ACHN (cell line): ENCODE data around the gene JAKMIP1.

ENCODE experiments used
- DNase-seq: peaks from one replicate; pipeline ENCODE4 v3.0.0-alpha.2; 2015
- in situ Hi-C: cut with HindIII; loops from 2 replicates; pipeline ENCODE4 v1.10.0; 2017; ENCODE audit warnings: low sequenced_read_pairs, low pct_ligation_motif_present, low pct_unique_long_range_greater_than_20kb

Gene JAKMIP1

GRCh38 chr4:6088950-6089349 lies 111.4 kb downstream of the JAKMIP1 start:
- in situ Hi-C loops = no loop called here
- DNase-seq = no peak

- DNase-seq = peak; percentile 36
- in situ Hi-C loops = no loop called here
Measured at GRCh38 chr4:6087669-6088341, 112.5 kb downstream of the JAKMIP1 start.

GRCh38 chr4:6086846-6087245 lies 113.5 kb downstream of the JAKMIP1 start:
- no peak for DNase-seq
- in situ Hi-C loops = no loop called here

DNA sequence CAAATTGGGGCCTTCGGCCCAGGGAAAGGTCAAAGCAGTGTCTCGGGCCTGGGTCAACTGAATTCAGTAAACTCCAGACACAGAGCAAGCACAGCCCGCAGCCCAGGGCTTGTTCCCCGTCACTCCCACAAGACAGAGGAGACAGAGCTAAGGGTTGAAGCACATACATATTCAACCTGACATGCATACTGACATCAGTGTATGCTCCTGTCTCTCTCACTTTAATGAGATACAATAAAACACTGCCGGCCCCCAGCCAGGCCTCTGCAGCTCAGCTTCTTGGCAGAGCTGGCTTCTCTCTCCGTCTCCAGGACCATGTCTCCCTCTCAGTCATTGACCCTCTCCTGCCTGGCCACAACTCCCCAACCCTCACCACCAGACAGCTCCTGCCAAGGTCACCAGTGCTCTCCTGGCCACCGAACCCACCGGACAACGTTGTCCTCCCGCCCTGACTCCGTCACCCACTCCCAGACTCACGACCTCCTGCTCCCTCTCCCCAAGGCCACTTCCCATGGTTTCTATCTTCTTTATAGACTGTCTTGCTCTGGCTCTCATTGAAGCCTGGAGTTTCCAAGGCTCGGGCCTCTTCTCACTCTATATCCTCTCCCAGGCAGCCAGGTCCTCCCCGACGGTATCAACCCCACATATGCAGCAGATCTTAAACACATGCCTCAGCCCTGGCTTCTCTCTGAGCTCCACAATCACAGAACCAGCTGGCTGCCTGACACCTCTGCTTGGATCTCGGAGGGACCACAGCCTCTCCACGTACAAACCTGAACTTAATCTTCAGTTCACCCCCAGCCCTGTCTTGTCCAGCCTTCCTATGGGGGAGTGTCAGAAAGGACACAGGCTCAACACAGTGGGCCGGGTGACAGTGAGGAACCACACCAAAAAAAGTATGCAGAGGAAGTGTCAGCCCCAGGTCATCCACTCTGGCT lies 114.4 kb downstream of the JAKMIP1 start:
- in situ Hi-C loops = no loop called here
- DNase-seq = no peak

DNA sequence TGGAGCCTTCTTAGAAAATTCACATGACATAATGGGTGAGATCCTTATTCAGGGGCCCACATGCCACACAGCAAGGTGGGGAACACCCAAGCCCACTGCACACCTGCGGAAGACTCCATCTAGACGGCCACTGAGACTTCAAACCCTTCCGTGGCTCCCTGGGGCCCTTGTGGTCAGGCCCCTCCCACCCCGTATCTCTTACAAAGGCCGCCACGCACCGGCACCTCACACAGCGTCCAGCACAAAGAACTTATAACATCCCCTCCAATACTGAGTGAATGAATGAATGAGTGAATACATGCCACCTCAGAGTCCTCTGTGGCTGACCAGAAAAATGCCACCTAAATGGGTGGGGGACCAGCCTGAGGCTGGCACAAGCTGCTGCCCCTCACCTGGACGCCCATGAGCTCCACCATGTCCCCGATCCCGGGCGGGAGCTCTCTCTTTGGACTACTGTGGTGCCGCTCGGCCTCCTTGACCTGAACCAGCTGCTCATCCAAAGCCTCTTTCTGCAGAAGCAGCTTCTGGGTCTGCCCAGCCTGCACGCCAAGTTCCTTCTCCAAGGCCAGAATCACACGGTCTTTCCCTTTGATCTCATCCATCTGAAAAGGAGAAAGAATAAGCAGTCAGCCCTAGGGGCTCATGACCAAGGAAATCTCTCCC lies 115.2 kb downstream of the JAKMIP1 start:
- DNase-seq = no peak
- in situ Hi-C loops = no loop called here

DNA sequence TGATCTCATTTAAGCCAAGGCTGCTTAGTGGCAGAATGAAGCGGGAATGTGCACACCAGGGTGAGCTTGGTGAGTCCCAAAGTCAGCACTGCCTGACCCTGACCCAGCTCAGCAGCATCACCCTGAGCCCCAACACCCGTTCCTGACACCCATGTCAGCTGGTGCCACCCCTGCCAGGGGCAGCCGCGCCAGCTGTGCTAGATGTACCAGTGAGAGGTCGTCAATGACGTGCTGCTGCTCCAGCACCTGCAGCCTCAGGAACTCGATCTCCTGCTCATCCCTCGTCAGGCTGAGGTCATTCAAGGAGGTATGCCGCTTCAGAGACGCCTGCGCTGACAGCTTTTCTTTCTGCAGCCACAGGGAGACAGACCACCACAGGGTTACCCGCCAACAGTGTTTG lies 120.4 kb downstream of the JAKMIP1 start:
- in situ Hi-C loops = no loop called here
- DNase-seq = no peak

- no peak for DNase-seq
- in situ Hi-C loops = no loop called here
Measured at GRCh38 chr4:6078560-6078959, 121.8 kb downstream of the JAKMIP1 start.

DNA sequence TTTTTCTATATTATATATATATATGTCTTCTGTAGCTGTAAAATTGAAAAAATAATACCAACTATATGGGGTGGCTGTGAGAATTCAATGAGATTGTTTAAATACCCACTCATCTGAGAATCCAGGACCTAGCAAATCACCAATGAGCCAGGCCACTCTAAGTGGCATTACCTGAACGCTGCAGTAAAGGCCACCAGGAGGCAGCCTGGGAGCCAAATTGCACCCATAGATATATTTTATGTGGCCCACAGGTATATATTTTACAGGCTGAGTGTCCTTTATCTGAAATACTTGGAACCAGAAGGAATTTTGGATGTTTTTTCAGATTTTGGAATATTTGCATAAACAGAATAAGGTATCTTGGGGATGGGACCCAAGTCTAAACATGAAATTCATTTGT lies 124.0 kb downstream of the JAKMIP1 start:
- in situ Hi-C loops = no loop called here
- peak; percentile 7 for DNase-seq

DNA sequence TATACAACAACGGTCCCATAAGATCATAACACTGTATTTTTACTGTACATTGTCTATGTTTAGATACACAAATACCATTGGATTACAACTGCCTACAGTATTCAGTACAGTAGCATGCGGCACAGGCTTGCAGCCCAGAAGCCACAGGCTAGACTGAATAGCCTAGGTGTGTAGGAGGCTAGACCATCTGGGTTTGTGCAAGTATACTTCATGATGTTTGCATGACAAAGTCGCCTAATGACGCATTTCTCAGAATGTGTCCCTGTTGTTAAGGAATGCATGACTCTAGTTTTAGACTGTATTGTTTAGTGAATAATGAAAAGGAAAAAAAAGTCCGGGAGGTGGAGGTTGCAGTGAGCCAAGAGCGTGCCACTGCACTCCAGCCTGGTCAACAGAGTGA lies 125.6 kb downstream of the JAKMIP1 start:
- in situ Hi-C loops = no loop called here
- DNase-seq = no peak

- in situ Hi-C loops = no loop called here
- no peak for DNase-seq
Measured at GRCh38 chr4:6071959-6072720, 128.2 kb downstream of the JAKMIP1 start.

- no peak for DNase-seq
- in situ Hi-C loops = no loop called here
Measured at GRCh38 chr4:6071191-6071958, 129.0 kb downstream of the JAKMIP1 start.

DNA sequence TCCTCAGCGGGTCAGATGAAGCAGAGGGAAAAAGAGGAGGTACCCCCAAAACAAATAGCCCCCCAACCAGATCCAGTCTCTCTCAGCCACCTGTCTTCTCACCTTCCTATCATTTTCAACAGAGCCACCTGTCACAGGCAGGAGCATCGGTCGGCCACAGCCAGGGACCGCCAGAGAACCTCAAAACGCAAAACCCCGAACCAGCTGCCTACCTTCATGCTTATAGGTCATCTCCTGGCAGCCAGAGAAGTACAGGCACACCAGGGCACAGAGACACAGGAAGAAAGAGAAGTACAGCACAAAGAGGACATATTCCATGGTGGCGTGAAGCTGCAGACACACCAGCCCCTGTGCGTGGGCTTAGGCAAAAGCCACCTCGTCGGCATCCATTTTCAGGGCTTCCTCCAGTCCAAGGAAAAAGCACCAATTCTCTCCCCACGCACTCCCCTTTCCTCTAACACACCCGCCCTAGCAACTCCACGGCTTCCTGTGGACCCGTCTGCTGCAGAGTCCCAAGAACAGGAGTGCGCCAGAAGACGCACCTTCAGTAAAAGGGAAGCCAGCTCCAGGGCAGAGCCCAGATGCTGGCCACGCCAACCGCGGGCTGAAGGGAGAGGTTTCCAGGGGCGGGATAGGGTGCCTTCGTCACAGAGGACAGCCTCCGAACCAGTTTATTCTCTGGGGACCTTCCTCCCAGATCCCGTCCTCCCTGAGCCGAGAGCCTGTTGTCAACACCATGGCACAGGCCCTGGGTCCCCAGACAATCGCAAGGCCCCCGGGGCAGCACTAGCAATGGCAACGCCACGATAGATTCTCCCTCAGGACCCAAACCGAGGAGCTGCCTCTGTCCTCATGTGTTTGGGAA lies 130.3 kb downstream of the JAKMIP1 start:
- DNase-seq = no peak
- in situ Hi-C loops = no loop called here

- DNase-seq = no peak
- in situ Hi-C loops = no loop called here
Measured at GRCh38 chr4:6068986-6069385, 131.4 kb downstream of the JAKMIP1 start.

- DNase-seq = no peak
- in situ Hi-C loops = no loop called here
Measured at GRCh38 chr4:6065934-6066590, 134.3 kb downstream of the JAKMIP1 start.

DNA sequence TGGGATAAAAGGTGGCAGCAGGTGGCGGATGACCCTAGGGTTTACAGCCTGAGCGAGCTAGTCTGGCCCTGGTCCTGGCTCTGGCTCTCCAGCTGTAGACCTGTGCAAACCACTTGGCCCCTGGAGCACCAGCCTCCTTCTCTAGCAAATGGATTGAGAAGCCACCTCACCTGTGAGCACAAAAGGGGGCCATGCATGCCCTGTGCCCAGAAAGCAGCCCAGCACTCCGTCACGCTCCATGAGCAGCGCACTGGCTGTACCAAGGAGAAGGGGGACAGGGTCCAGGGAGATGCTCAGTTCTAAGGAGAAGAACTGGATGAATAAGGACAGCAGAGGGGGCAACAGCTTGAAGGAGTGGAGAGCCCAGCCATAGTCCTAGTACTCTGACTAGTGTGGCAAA lies 135.2 kb downstream of the JAKMIP1 start:
- no peak for DNase-seq
- in situ Hi-C loops = no loop called here

GRCh38 chr4:6064383-6064782 lies 136.0 kb downstream of the JAKMIP1 start:
- no peak for DNase-seq
- in situ Hi-C loops = no loop called here

- DNase-seq = no peak
- in situ Hi-C loops = no loop called here
Measured at GRCh38 chr4:6063684-6064083, 136.7 kb downstream of the JAKMIP1 start.
